Measurements from ENCODE around the gene VASP. TPM values are rescaled to one million over a fixed set of nuclear protein-coding genes. Genes with fewer than 3 reads are reported as not detected.

Gene VASP
- total and polyA plus RNA-seq, 11 donors = 31.2 to 106 (median 49.5) TPM

DNA sequence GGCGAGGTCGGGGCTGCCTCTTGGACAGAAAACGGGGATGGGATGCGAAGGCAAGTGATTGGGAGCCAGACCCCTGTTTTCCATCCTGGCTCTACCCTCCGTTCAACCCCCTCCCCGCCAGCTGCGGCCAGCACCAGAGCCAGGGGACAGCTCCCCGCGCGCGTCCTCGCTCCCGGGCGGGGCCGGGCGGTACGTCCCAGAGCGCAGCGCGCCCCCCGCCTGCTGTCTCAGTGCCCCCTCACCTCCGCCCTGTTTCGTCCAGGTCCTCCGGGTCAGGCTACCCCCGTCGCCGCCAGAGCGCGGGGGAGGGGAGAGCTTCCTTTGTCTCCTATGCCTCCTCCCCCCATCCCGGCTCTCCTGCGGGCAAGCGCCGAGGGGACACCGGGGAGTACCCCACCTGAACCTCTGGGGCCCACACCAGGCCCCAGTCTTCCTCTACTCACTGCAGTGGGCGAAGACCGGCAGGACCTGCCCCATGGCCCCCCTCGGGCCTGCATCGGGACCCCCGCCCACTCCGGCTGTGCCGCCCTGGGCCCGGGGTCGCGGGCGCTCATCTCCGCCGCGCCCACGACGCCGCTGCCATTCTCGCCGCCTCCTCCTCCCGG is 10.8 kb upstream of the VASP start:
- H3K36me3 ChIP-seq = no peaks in the 10 kb centered on the region
- DNase-seq (peak in 4 of 5 donors; percentile 59 to 81 (median 64)), ATAC-seq (peak in 2 of 4 donors; percentile 28 to 44)
- H3K9me3 ChIP-seq = no peaks in the 10 kb centered on the region
- intact Hi-C loops (cut with DNase I) = loop anchor here in 2 of 10 donors (10.0 kb wide), 1 partner anchor 148 kb away; no protein-coding TSS in a partner anchor
- TF ChIP-seq POLR2A (IDR thresholded peaks at IDR 0.05) = no peak
- TF ChIP-seq, protein P1, sequence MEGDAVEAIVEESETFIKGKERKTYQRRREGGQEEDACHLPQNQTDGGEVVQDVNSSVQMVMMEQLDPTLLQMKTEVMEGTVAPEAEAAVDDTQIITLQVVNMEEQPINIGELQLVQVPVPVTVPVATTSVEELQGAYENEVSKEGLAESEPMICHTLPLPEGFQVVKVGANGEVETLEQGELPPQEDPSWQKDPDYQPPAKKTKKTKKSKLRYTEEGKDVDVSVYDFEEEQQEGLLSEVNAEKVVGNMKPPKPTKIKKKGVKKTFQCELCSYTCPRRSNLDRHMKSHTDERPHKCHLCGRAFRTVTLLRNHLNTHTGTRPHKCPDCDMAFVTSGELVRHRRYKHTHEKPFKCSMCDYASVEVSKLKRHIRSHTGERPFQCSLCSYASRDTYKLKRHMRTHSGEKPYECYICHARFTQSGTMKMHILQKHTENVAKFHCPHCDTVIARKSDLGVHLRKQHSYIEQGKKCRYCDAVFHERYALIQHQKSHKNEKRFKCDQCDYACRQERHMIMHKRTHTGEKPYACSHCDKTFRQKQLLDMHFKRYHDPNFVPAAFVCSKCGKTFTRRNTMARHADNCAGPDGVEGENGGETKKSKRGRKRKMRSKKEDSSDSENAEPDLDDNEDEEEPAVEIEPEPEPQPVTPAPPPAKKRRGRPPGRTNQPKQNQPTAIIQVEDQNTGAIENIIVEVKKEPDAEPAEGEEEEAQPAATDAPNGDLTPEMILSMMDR (IDR thresholded peaks at IDR 0.05) = no peak
- WGBS, 4 donors = 0 to 3% (median 1%) methylated on average over 7 to 54 of the region's 54 CpGs
- H3K27ac ChIP-seq = peak overlapping the region in 8 of 12 donors; percentile 10 to 67 (median 50)
- peaks cover 0 to 25% (median 9%) of the 10 kb centered on the region in 9 donors for H3K27me3 ChIP-seq
- peak overlapping the region; percentile 57 to 98 (median 78) for H3K4me3 ChIP-seq
- H3K4me1 ChIP-seq = peaks cover 7 to 67% (median 34%) of the 10 kb centered on the region in 12 donors

DNA sequence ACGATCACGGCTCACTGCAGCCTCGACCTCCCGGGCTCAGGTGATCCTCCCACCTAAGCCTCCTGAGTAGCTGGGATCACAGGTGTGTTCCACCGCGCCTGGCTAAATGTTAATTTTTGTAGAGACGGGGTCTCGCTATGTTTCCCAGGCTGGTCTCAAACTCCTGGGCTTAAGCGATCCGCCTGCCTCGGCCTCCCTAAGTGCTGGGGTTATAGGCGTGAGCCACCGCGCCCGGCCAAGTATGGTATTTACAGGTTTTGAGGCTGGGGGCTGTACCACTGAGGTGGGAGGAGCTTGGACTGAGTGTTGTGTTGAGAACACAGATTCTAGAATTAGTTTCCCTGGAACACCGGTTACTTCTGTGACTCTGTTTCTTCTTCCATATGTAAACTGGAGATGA is 9.5 kb upstream of the VASP start:
- Histone ChIP-seq H3K4me3 (peak overlapping the region in 2 of 12 donors; percentile 45 to 52), H3K27ac (no peak overlapping the region), H3K27me3 (peaks cover 0 to 25% (median 9%) of the 10 kb centered on the region in 9 donors), H3K9me3 (no peaks in the 10 kb centered on the region), H3K4me1 (peaks cover 7 to 69% (median 30%) of the 10 kb centered on the region in 12 donors), H3K36me3 (no peaks in the 10 kb centered on the region)
- ATAC-seq (no peak), DNase-seq (no peak)
- intact Hi-C loops (cut with DNase I) = loop anchor here in 2 of 10 donors (10.0 kb wide), 1 partner anchor 147 kb away; no protein-coding TSS in a partner anchor
- 26 to 38% (median 27%) methylated on average over 16 of the region's 16 CpGs for WGBS, 4 donors
- no peak for TF ChIP-seq POLR2A (IDR thresholded peaks at IDR 0.05)
- TF ChIP-seq, protein P1 (IDR thresholded peaks at IDR 0.05) = no peak

DNA sequence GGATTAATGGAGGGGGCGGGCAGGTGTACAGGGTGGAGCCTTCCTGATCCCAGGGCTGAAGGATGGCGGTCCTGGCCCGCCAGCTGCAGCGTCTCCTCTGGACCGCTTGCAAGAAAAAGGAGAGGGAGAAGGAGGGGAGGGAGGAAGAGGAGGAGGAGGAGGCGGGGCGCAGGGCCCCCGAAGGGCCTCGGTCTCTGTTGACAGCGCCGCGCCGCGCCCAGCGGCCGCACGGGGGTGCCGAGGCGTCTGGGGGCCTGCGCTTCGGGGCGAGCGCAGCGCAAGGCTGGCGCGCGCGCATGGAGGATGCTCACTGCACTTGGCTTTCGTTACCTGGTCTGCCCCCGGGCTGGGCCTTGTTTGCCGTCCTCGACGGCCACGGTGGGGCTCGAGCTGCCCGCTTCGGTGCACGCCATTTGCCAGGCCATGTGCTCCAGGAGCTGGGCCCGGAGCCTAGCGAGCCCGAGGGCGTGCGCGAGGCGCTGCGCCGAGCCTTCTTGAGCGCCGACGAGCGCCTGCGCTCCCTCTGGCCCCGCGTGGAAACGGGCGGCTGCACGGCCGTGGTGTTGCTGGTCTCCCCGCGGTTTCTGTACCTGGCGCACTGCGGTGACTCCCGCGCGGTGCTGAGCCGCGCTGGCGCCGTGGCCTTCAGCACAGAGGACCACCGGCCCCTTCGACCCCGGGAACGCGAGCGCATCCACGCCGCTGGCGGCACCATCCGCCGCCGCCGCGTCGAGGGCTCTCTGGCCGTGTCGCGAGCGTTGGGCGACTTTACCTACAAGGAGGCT is 8.7 kb upstream of the VASP start, which contains the start of gene PPM1N:
TSS of gene PPM1N (plus strand) at position 33 of the 785 bp plus-strand sequence. CDS start at position 63, 30 bp downstream.
- H3K9me3 ChIP-seq = no peaks in the 10 kb centered on the region
- peak within 1 kb of the TSS in 11 of 12 donors; percentile 7 to 98 (median 70) for H3K4me3 ChIP-seq
- peak within 1 kb of the TSS in 2 of 12 donors; percentile 9 to 27 for H3K27ac ChIP-seq
- H3K36me3 ChIP-seq = no peaks in the 10 kb centered on the region
- DNase-seq (peak in 1 of 5 donors; percentile 59), ATAC-seq (peak in 2 of 4 donors; percentile 1 to 2)
- H3K27me3 ChIP-seq = peaks cover 0 to 25% (median 9%) of the 10 kb centered on the region in 9 donors
- WGBS, 4 donors = 1 to 4% (median 2%) methylated on average over 53 to 89 of the region's 89 CpGs
- H3K4me1 ChIP-seq = peaks cover 7 to 66% (median 28%) of the 10 kb centered on the region in 12 donors
- TF ChIP-seq, protein P1 (IDR thresholded peaks at IDR 0.05) = peak in 1 of 12 donors; percentile 25
- no peak for TF ChIP-seq POLR2A (IDR thresholded peaks at IDR 0.05)
- intact Hi-C loops (cut with DNase I) = loop anchor here in 2 of 10 donors (10.0 kb wide), 1 partner anchor 146 kb away; no protein-coding TSS in a partner anchor

Data from heart left ventricle (tissue), 16 donors.